MV-4-11 (cell line): ENCODE data around the gene INPP4B.

Experiments
- DNase-seq: peaks from one replicate; lab custom pipeline; 2025; lab: John Stamatoyannopoulos, UW

The INPP4B gene

DNA sequence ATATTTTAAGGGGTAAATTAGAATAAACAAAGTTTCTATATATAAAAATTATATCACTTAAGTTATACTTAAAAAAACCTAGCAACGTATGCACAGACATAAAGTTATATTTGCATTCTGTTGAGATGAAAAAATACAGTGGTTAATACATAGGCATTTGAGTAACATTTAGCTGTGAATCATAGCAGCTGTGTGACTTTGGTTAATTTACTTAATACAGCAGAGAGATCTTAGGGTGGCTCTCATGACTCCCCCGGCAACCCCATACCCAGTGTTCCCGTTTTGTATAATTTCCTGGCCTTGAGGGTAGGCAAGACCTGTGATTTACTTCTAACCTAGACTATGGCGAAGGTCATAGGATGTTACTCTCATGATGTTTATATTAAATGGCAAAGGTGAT lies 504.8 kb downstream of the INPP4B start:
- no peak for DNase-seq

DNA sequence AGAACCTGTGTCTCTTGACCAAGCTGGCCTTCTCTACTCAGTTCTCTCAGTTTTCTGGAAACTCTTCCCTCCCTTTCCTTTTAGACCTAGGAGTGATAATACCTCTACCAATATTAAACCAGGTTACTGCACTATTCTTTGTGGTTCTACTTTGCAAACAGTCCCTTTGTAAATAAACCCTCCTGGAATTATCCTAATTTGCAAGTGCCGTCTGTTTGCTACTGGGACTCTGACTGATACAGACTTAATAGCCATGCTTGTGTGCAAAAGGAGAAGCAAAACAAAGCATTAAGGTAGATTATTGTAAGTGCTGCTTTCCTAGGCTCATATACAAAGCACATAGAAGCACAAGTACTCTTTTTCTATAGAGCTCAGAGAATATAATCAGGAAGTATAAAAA lies 507.0 kb downstream of the INPP4B start:
- no peak for DNase-seq

DNA sequence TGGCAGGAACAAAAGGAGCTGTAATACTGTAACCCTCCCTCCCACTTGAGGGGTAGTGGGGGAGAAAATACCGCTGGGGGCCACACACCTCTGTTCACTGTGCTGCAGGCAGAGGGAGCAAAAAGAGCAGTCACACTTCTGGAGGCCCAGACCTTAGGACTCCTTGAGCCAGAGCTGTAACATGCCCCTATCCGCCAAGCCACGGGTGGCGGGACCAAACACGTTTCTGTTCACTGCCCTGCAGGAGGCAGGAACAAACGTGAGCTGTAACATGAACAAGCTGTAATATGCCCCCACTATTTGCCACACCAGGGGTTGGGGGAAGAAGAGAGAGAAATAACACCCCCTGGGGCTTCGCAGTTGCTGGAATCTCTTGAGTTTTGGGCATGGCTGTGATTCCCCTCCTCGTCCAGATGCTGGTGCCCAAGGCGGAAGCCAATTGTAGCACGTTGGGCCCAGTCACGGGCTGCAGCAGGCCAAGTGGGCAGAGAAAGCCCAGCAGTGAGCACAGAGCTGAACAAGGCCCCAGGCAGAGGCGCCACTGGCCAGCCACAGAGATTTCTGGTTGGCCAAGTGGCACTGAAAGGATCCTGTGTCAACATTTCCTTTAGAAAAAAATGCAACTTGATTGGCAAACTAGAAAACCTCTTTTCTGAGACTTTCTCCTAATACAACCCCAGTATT lies 509.7 kb downstream of the INPP4B start:
- DNase-seq: no peak

DNA sequence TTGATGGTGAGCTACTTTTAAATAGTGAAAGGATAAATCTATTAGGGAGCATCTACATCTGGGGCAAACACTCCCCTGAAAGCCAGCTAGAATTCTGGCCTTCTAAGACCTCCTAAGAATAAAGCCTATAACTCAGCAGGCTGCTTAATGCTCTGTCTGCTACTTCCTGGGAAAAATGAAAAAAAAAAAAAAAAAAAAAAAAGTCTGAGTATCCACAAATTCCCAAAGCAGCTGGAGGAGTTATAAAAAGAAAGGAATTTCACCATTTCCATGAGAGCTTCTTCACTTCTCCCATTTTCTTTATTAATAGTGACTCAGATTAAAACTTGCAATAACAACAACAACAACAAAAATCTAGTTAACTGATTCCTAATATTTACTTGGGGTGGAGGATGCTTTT lies 511.2 kb downstream of the INPP4B start:
- DNase-seq: no peak

DNA sequence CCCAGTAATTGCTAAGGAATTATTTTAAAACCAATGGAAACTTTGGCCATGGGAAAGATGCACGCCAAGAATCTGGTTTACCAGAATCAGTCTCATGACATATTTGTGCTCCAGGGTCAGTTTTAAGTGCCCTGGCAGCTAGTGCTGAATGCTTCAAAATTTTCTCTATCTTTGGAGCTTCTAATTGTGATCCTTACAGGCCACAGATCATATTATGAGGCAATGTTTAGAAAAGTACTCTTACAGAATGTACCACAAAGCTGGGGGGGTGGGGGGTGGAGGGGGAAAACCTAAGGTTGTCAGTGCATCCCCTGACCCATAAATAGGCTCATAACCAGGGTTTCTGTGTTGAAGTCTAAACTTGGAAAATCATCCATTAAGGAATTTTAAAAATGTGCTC lies 514.5 kb downstream of the INPP4B start:
- DNase-seq: no peak

DNA sequence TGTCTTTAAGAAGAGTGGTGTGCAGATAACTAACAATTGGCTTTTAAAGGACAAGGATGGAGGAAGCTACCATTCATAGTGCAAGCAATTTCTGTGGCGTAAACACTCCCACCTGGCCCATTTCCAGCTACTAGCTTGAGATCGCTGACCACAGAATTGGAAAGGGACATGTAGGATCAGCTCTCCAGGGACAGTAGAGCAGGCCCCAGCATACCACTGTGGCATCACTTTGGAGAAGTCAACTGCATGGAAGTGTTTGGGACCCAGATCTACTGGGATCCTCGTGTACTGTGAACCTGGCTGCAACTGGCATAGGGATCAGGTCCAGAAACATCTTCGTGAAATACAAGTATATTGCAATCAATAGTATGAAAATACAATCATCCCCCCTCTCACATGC lies 515.0 kb downstream of the INPP4B start:
- no peak for DNase-seq

DNA sequence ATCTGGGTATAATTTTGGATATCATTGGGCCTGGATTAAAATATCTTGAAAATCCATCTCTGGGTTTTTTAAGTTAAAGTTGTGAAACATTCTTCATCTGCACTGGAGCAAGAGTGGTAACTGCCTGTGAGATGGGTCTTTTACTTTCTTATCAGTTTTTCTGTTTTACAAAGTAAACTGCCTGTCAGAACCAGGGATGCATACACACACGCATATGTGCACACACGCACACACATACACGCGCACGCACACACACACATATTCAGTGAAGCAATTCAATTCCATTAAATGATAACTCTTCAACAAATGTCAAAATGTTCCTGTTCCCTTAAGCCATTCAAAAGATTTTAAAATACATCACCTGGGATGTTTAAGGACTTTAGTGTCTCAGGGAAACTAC lies 515.8 kb downstream of the INPP4B start:
- no peak for DNase-seq

DNA sequence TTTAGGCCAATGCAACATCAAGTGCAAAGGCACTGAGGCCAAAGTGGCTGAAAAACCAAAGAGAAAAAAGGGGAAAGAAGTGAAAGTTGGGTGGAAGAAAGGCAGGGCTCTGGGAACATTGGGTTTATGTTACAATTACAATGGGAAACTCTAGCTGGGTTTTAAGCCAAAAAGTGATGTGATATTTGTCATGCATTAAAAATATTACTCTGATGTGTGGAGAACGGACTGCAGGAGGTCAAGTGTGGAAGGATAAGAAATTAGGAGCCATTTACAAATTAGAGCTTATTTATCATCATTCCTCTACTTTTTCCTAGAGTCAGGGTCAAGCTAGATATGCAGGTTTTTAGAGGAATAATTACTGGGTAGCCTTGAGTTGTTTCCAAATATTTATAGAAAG lies 516.8 kb downstream of the INPP4B start:
- DNase-seq: no peak

DNA sequence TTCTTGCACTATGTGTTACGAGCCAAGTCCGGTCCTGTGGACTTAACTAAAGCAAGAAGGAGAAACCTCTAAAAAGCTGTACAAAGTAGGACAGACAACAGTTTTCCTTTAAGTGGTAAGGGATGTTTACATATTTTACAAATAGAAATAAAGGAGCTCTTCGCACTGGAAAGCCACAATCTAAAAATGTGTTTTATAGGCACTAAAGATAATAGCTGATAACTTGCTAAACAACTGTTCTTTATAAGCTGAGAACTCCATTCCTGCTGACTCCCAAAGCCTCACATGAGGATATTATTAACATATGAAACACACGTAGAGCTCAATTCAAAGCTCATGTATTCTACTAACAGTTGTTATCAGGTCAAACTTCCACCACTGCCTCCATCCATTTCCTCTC lies 519.9 kb downstream of the INPP4B start:
- no peak for DNase-seq

DNA sequence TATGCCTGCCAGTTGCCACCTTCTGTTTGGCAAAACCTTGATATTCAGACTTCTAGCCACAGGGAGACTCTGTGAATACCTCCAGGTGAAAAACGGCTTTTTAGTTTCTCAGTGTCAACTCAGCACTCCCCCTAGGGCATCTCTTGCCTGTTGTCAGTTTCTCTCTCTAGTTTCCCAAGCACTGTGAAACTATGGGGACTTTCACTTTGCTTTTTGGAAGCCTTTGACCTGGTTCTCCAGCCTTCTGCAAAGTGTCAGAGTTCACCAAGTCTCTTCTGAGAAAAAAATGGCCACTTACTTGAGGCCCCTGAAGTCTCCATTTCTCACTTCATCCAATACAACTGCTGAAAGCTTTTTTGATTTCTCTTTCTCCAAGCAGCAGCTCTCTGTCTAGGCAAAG lies 521.5 kb downstream of the INPP4B start:
- no peak for DNase-seq

DNA sequence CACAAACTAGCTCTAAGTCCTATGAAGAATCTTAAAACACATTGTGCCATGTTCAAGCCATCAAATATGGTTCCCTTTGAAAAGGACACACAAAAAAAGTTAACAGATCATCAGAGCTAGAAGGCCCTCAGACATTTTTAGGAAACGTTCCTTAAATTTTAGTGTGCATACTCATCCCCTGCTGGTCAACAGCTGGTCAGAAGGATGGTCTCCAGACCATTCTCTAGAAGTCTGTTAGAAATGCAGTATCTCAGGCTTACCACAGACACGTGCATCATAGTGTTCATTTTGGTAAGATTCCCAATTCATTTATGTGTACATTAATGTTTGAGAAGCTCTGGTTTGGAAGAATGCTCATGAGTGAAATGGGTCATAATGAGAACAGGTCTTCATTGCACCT lies 523.1 kb downstream of the INPP4B start:
- DNase-seq: no peak

DNA sequence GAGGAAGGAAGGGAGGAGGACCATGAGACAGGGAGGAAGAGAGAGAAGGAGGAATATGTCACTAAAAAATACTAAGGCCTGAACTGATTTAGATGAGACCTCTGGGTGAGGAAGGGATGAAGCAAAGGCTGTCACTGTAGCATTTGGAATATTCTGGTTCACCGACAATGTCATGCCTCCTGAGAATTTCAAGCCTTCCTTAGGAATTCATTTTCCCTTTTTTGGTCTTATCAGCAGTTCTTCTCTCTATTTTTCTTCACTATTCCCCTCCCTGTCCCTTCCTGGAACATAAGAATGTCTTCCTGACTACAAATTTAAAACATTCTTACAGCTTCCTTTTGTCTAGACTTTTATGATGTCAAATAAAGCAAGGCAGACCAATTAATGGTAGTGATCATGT lies 527.8 kb downstream of the INPP4B start:
- no peak for DNase-seq

DNA sequence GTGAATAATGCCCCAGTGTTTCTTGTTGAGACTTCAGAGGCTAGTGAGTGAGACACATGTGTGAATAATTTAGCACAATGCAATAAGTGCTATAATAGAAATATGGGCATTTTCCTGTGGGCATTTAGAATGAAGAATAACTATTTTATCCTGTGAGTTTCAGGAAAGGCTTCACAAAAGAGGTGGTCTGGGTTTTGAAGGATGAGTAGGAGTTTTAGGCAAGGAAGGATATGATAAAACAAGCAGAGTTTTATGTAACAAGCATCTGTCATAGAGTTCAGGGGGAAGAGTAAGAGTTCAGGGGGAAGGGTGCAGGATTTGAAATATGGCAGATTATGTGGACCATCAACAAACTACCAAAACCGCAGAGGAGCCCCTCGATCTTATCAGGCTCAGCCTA lies 529.2 kb downstream of the INPP4B start:
- no peak for DNase-seq

DNA sequence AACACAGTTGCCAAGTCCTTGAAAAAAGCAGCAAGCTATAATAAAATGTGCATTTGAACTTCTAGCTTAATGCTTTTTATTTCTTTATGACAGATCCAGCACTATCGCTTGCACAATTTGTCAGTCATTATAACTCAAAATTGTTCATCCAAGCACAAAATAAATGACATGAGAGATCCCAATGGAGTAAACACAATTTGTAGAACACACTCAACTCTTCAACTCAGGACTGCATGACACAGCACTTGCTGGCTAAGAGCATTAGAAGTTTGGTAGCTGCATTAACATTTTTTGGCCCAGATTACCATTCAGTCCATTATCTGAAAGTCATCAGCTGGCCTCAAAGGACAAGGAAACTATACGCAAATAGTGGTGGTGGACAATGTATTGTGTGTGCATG lies 530.1 kb downstream of the INPP4B start:
- no peak for DNase-seq

DNA sequence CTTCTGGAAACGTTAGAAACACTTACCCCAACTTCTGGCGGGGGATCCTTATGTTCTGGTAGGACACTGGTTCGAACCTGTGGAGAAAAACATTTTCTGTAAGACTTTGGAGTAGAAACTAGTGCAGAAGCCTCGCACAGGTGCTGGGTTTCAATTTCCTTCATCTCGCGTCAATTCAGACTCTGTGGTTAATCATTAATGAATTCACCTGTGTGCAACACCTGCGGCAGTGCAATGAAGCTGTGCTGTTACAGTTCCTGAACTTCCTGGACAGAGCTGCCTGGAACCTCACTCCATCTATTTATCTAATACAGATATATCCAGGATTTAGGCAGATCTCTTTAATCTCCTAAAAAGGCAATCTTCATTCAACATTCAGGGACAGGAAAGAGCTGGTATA lies 531.4 kb downstream of the INPP4B start:
- DNase-seq: no peak

DNA sequence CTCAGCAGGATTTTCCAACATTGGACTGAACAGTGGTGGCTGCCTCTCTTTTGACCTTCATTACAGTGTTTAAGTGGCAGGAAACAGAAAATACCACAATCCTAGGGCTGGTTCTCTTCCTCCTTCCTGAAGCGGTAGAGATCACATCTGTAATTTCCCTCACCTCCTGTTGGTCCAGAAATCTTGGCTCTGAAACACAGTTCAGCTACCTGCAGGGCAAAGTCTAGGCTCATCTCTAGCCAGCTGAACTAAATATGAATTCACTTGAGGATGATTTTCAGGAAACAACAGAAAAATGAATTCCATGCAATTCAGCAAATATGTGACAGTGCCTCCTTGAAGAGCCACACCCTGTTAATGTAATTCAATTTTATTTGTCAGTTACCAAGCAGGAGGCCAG lies 531.9 kb downstream of the INPP4B start:
- no peak for DNase-seq

DNA sequence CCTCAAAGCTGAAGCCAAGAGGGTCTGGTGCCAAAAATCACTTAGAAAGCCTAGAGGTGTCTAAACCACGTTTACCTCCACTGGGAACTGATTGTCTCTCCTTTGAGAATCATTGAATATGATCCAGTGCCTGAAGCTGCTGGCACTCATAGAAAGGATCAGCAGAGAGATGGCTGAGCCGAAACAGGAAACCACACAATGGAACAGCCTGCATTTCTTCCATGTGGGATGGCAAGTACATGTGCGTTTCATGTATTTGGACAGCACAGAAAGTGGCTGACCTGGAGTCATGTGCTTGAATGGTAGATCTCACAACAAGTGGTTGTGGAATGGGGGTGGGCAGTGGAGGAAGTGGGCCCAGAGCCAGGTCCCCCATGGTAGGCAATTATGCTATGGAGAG lies 533.7 kb downstream of the INPP4B start:
- no peak for DNase-seq

DNA sequence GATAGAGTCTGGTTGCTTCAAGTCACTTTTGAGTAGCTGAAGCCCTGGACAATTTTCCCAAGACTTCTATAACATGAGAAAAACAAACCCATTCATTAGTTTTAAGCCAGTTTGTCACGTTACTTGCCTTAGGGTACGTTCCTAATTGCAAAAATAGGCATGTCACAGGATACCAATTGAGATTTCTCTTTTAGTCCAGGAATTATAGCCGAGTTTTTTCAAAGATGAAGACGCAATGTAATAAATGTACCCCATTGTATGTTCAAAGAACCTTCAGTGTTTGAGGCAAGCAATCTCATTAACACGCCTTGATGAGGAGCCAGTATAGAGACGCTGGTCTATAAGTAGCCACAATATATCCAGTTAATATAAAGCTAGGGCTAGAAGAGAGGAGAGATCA lies 534.2 kb downstream of the INPP4B start:
- no peak for DNase-seq

DNA sequence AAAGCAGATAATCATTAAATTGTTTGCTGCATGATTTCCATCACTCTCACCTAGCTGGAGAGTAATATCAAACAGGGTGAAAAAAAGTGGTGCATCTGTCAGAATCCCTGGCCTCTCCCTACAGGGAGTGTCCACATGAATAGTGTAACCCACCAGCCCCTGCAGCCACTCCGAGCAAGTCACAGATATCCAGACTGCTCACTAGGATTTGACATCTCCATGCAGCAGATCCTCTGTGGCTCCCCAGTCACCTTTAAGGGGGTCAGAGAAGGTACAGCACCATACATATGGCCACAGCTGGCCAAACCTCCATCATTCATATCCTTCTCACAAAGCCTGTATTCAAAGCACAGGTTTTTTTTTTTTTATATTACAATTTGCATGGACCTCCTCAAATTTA lies 536.3 kb downstream of the INPP4B start:
- DNase-seq: no peak

DNA sequence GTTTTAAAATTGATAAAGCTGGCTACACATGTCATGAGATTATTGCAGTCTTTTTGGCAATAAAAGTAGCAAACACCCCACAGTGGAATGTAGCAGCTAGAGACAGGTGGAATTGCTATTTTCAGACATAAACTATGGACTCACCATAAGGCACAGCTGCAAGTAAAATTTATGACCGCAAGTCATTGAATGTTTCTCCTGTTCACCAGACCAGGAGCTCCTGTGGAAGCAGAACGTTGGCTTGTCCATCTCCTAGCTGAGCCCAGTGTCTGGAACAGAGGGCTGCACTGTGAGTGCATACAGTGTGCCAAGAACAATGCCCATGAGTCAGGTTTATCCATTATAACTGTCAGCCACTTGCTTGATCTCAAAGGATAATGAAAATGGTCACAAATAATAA lies 538.2 kb downstream of the INPP4B start:
- no peak for DNase-seq

DNA sequence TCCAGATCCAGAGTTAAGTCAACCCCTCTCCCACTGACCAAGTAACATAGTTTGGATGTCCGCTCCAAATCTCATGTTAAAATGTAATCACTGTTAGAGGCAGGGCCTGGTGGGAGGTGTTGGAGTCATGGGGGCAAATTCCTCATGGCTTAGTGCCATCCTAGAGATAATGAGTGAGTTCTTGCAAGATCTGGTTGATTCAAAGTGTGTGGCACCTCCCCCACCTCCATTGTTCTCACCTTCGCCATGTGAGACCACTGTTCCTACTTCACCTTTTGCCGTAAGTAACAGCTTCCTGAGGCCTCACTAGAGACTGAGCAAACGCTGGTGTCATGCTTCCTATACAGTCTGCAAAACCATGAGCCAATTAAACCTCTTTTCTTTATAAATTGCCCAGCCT lies 548.8 kb downstream of the INPP4B start:
- DNase-seq: no peak

DNA sequence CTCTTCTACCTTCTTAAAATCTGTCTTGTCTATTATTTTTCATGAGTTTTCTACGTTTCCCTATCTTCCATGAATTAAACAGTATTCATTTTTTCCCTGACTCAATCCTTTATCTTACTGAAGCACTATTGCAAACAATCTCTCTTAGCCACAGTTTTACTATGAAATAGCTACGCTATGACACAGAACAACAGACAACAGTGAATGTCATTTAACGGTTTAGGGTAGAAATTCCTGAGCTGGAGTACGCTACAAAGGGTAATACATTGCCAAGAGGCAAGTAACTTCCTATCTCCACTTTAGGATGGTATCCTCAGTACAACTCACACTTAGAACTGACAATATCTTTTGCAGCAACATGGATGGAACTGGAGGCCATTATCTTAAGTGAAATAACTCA lies 552.6 kb downstream of the INPP4B start:
- no peak for DNase-seq

DNA sequence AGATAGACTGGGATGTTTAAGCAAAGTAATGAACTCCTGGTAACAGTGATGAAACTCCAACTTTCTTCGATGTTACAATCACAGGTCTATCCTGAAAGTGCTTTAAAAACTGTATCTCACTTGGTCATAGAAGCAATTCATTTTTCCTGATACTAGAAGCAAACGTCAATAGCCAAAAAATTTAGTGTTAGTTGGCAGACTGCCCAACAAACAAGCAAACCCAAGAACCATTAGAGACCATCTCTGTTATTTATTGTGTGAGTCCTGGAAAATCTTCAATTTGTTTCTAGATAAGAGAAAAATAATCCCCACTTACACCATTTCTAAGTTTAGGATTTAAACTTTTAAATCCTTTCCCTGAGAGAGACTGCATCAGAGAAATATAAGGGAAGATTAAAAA lies 553.9 kb downstream of the INPP4B start:
- no peak for DNase-seq

DNA sequence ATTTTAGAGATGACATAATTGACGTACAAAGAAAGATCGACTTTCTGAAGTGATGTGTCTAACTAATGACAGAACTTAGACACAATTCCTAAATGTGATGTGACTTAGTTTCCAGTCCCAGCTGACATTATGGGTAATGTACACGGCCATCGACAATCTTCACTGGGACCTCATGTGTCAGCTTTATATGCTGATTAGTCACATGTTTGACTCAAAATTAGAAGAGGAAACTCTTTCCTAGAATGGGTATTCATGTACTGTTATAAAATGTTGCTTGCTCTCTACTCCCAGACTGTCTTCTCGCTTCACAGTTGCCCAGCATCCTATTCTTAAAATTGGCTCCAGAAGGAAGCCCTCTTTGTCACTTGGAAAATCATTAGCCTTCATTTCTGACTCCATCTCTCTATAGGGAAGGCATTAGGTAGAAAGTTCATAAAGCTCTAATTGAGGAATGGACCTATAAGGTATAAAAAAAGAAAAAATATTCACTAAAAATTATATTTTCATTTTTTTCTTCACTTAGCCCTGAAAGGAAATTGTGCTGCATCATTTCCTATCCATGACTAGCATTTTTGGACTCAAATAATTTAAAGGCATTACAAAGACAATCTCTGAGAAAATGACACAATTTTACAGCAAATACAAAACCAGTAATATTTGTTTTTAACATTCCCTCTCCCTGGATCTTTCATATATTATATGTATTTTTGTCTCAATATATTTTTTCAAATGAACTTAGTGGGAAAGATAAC lies 554.6 kb downstream of the INPP4B start:
- DNase-seq: no peak
